IPS-NIHi7 (cell line): ENCODE data around the gene SDCCAG8.

Experiments used
- DNase-seq: peaks from one replicate; pipeline ENCODE4 v3.0.0; 2012; ENCODE audit warnings: mixed read lengths; ENCODE audit errors: extremely low spot score

SDCCAG8 gene

DNA sequence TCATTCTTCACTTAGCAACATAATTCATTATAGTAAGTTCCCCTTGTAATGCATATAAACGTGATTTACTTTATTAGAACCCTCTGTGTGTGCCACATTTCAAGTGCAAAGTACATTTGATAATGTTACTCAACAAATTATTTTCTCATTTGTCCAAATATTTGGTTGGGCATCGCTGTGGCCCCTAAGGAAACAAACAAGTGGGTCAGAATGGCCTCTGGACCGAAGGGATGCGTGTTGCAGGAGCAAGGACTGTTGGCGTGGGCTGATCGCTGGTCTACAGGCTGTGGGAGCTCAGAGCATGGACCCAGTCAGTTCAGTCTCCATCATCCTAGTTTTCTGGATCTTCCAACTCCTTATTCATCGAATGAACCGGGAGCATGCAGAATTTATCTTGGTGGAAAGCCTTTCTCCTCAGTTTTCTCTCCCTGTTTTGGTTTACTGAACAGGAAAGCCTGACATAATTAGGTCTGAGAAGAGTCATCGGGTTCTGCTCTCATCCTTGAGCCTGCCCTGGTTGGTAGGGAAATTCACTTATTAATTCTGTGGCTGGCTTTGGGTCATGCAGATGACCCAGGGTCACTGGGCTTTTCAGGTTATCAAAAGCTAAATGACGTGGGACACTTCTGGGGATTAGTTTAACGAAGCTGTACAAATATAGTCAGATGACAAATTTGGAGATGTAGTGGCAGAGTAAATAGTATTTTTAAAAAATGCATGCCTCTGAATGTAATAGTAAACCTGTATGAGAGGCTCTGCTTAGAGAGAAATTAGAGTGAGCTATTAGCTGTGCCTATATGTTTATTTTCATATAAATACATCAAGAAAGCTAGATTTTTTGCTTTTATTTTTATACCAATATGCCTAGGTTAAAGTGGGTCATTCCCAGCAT lies 200.2 kb downstream of the SDCCAG8 start:
- no peak for DNase-seq

DNA sequence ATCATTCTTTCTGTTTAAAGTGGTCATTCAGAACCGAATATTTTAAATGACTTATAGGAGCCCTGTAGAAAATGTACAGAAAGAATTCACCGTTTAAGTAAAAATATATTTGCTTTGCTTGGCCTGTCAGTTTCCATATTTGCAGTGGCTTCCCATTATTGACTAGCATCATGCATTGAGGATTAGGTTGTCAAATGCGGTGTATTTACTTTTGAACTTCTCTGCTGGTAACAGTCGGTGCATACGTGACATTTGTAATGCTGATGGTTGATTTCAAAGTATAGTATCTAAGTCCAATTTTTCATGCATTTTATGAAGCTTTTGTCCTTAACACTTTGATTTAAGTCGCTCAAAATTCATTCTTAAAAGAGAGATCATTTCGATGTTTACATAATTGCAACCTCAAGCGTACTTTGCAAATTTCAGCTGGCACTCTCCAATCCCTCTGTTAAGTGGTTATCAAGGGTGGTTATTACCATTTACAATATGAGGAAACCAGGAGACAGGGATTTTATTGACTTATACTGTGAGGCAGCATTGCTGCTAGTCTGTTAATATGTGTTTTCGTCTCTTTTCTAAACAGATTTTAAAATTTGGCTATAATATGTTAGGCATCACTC lies 201.6 kb downstream of the SDCCAG8 start:
- DNase-seq, result no peak

DNA sequence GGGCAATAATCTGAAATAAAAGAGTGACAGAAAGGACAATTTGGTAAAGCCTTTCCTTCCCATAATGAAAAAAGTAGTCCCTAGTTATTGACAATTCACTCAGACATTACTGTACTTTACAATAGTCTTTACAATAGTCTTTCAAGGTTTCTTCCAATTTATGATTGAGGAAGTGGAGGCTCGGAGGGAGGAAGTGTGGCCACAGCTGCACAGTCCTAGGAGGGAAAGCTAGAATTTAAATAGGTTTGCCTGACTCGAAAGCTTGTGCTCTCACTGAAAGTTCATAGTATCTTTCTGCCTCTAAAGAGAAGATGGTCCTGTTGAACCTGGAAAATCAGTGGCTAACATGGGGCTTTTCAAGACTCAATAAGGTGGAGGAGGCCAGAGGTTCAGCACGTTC lies 203.2 kb downstream of the SDCCAG8 start:
- DNase-seq, result no peak

DNA sequence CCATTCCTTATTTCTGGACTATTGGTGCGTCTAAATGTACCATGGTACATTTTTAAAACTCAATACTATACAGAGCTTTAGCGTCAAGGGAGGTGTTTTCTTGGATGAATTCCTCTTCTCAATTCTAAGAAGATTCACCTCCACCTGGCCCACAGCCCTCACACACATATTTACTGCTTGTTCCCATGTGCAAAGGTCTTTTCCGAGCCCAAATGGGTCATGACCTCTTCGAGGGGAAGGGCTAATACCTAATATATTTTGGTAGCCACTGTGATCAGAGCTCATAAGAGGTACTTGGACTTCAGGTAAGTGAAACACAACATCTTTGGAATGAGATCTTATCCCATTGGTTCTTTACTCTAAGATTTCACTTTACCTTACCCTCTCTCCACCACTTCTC lies 205.9 kb downstream of the SDCCAG8 start:
- no peak for DNase-seq

GRCh38 chr1:243462929-243463697 lies 207.3 kb downstream of the SDCCAG8 start:
- no peak for DNase-seq

DNA sequence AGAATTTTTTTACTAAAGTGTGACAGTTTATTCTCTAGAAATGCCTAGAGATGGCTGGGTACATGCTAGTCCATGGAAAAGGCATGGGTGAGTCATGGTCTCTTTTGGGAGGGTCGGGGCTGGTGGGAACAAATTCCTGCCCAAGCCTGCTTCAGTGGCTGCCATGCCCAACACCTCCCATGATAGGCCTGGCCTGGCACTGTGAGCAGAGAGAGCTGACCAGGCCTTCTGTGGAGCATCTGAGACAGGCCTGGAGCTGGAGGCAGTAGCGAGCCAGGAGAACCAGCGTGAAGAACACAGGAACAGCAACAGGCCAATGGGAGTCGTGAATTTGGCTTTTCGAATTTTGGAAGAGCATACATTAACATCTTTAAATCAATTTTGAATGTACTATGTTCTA lies 209.2 kb downstream of the SDCCAG8 start:
- DNase-seq, result no peak

GRCh38 chr1:243465738-243466137 lies 209.9 kb downstream of the SDCCAG8 start:
- DNase-seq, result no peak

GRCh38 chr1:243469497-243469896 lies 213.7 kb downstream of the SDCCAG8 start:
- DNase-seq, result no peak

DNA sequence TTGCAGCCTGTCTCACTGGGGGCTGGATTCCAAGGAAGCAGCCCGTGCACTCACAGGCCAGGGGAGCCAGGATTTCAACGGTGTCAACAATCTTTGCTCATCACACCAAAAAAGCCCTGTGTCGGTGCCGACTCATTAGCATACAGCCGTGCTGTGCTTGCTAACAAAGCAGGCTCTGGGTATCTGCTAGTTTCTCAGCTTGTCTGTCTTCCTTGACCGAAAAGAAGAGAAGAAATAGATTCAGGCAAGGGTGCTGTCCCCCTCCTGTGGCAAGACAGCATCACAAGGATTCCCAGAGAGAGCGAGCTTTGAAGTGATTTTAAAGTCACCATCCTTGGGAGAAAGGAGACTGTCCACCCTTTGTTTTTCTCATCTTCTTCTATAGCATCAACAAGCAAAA lies 214.7 kb downstream of the SDCCAG8 start:
- DNase-seq, result peak; percentile 53

DNA sequence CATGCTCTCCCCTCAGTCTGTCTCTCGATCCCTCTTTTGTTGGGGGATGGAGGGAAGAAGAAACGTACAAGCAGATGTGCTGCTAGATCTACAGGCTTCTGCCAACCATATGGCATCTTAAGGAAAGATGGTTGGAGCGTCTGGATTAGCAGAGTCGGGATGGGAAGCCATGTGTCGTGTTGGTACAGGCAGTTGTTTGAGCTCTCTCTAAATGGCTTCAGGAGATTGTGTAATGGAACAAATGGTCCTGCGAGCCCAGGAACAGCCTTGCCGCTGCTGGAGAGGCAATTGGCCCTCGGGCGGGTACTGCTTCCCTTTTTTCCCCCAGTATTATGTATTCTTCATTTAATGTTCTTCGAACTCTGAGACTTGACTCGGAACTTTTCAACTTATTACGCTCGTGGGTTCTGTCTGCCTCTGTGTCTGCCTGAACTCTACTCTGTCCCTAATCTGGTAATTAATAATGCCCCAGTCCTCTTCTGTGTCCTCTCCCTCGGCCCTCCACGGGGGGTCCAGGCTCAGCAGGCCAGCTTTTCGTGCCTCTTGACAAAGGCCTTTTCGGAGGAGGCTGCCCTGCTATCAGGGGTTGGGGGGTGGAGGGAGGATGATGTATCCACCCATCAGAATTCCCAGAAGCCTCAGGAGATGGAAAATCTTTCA lies 215.3 kb downstream of the SDCCAG8 start:
- DNase-seq, result no peak

DNA sequence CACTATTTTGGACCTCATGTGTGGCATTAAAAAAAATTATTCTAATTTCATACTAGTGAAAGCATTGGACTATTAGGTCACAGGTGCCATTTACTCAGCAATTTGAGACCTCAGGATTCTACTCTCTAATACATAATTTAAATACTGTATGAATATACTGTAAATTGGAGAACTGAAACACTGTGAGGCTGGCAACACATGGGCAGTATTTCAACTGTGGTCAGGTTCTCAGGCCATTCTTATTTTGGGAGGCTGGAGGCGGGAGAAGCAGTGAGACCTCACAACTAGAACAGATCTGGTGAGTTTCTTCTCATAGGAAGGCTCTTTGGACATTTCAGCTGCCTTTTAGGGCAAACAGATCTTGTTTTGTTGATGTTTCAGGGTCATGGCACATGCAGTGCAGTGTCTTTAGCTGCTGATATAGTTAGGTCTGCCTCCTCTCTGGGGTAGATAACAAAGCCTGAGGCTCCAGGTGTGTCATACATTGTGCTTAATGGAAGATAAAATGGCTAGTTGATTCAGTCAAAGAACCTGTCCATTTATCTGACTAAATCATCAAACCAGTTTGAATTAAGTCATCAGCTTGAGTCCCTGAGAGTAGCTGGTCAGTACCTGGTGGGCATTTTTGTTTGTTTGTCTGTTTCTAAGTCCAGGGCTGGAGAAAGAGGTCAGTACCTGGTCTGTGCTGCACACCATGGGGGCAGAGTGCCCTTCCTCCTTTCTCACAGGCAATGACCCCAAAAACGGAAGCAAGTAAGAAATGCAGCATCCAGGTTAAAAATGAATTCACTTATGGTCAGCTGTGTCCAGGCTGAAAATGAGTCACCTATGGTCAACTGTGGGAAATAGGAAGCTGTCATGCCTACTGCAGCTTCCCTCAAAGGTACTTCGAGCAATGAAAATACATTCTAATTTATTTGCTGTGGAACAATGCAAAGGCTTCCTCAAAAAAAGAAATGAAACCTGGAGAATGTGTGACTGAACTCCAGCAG lies 216.2 kb downstream of the SDCCAG8 start:
- DNase-seq, result no peak

- no peak for DNase-seq
These were observed 217.6 kb downstream of the SDCCAG8 start for GRCh38 chr1:243473227-243474135.

- no peak for DNase-seq
These were observed 218.5 kb downstream of the SDCCAG8 start for GRCh38 chr1:243474136-243474881.

- no peak for DNase-seq
These were observed 219.1 kb downstream of the SDCCAG8 start for GRCh38 chr1:243474906-243475305.

GRCh38 chr1:243475966-243476365 lies 220.1 kb downstream of the SDCCAG8 start:
- DNase-seq, result peak; percentile 70

GRCh38 chr1:243477731-243478290 lies 222.0 kb downstream of the SDCCAG8 start:
- no peak for DNase-seq

- DNase-seq, result no peak
These were observed 225.3 kb downstream of the SDCCAG8 start for GRCh38 chr1:243481101-243481500.

GRCh38 chr1:243482141-243483022 lies 226.5 kb downstream of the SDCCAG8 start:
- no peak for DNase-seq
